HS-27A (cell line): ENCODE measurements around the gene FBXO24.

ENCODE experiments used
- DNase-seq: peaks from one replicate; pipeline ENCODE4 v3.0.0-alpha.2; 2012; ENCODE audit warnings: low read depth, missing footprints

The FBXO24 gene

DNA sequence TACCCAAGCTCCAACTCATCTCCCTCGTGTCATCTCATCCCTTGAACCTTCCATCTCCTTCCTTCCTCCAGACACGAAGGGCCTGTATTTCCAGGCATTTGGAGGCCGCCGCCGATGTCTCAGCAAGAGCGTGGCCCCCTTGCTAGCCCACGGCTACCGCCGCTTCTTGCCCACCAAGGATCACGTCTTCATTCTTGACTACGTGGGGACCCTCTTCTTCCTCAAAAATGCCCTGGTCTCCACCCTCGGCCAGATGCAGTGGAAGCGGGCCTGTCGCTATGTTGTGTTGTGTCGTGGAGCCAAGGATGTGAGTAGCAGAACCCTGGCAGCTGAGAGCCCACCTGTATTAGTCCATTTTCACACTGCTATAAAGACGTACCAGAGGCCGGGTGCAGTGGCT lies 5.5 kb downstream of the FBXO24 start:
- DNase-seq, result no peak

DNA sequence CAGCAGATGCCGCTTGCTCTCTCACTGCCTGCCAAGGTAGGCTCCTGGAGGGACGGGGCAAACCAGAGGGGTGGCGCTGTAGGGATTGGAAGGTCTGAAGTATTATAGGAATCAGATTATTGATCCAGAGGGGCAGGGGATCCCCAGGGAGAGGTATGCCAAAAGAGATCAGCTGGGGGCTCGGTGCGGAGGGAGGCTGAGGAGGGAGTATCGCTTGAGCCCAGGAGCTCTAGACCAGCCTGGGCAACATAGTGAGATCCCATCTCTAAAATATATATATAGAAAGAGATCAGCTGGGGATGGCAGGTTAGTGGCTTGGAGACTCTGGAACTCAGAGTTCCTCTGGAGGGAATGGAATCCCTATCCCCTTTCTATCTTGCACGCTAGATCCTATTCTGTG lies 9.1 kb downstream of the FBXO24 start:
- DNase-seq, result no peak

DNA sequence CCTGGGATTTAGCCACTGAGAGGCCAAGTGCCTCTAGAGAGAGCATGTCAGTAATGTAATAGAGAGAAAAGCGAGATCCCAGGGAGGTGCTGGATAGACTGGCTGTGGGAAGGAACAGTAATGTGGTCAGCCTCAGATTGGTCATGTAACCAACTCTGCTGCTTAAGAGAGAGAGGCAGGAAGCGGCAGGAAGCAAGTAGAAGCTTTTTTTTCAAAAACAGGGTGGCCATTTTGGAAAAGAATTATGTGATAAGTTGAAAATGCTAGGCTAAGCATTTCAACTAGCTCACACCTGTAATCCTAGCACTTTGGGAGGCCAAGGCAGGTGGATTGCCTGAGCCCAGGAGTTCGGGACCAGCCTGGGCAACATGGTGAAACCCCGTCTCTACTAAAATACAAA lies 12.3 kb downstream of the FBXO24 start:
- no peak for DNase-seq

DNA sequence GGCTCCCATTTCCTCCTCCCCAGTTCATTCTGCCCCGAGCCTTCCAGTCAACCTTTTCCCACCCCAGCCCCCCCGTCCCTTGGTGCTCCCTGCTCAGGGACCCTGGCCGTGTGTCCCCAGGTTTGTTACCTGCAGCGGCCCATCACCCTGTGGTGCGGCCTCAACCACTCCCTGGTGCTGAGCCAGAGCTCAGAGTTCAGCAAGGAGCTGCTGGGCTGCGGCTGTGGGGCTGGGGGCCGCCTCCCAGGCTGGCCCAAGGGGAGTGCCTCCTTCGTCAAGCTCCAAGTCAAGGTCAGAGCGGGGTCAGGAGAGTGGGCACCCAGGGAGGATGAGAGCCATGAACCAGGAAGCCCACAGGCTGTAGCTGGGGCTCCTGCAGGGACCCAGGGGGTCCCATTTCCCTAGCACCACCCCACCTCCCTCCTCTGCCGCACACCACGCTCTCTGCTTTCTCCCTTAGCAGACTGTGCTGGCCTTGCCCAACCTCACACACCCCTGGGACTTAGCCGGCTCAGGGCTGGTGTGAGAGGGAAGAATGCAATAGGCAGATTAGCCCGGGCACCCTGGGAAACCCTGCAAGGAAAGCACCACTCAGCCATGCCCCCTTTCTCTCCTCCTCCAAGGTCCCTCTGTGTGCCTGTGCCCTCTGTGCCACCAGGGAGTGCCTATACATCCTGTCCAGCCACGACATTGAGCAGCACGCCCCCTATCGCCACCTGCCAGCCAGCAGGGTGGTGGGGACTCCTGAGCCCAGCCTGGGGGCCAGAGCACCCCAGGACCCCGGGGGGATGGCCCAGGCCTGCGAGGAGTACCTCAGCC lies 14.0 kb downstream of the FBXO24 start:
- no peak for DNase-seq

DNA sequence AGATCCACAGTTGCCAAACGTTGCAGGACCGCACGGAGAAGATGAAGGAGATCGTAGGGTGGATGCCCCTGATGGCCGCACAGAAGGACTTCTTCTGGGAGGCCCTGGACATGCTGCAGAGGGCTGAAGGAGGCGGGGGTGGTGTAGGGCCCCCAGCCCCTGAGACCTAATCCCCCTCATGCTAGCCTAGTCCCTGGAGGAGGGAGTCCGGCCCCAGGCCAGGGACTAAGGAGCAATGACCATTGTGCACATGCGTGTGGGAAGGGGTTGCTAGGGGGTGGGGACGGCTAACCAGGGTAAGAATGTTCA lies 14.6 kb downstream of the FBXO24 start:
- no peak for DNase-seq

DNA sequence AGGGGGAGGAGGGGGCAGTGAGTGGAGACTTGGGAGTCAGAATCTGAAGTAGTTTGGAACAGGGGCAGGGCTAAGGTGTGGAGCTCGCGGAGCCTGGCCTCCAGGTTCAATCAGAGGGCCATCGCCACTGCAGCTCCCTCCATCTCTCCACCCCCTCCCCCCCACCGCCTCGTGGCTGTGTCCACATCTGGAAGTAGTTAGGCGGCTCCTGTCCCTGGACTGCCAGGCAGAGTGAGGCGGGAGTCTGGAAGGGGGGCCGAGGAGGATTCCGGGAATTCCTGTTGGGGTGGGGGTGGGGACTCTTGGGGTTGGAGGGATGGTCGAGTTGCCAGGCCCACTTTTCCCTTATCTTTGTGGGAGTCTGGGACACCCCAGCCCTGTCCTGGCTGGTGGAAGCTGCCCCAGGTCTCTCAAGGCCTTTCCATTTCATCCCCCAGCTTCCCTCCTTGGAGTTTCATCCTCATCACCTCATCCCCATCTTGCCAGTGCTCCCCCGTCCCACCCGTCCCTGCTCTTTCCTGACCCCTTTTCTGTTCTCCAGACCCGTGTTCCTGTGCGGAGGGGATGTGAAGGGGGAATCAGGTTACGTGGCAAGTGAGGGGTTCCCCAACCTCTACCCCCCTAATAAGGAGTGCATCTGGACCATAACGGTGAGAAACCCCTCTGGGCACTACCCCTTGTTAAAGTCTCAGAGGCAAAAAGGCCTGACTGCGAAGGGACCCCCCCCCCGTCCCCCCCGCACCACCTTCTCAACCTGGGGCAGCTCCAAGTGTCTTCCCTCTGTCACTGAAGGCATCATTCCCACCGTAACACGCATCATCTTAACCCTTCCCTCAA lies 17.0 kb downstream of the FBXO24 start:
- no peak for DNase-seq

DNA sequence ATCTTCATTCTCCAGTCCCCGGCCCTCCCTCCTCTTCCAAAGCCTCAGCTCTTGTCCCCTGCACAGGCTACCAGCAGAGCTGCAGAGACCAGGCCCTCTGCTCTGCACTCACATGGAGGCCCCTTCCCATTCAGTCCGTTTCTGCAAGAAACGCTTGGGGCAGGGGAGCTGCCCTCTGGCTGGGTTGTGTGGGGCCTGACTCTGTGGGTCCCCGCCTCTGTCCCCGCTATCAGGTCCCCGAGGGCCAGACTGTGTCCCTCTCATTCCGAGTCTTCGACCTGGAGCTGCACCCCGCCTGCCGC lies 17.5 kb downstream of the FBXO24 start:
- no peak for DNase-seq

DNA sequence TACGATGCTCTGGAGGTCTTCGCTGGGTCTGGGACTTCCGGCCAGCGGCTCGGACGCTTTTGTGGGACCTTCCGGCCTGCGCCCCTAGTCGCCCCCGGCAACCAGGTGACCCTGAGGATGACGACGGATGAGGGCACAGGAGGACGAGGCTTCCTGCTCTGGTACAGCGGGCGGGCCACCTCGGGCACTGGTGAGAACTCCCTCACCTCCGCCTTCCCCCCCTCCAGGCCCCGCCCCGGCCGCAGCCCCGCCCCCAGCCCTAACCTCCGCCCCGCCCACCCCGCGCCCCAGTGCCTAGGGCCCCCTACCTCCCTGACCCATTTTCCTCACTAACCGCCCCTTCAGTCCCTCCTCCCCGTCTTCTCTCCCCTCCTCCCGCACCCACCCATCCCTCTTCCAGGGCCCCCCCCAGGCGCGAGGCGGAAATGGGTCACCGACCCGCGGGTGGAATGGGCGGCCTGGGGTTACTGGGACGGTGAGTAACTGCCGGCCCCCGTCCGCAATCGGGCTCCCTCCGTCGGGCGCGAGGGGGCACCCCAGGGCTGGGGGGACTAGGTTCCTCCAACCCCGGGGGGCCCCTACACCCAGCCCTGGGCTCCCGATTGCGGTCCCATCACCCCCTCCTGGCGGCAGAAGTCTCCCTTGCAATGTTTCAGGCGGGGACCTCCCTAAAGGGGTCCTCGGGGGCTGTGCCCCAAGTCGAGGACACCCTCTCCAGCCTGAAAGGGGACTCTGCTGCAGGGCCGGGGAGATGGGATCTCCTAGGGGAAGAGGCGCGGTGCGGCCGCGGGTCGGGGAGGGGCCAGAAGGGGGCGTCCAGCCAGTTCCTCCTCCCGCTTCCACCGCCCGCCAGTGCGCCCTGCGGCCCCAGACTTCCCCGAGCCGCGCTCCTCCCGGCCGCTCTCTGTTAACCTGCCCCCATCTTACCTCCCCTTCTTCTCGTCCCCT lies 18.2 kb downstream of the FBXO24 start:
- no peak for DNase-seq

DNA sequence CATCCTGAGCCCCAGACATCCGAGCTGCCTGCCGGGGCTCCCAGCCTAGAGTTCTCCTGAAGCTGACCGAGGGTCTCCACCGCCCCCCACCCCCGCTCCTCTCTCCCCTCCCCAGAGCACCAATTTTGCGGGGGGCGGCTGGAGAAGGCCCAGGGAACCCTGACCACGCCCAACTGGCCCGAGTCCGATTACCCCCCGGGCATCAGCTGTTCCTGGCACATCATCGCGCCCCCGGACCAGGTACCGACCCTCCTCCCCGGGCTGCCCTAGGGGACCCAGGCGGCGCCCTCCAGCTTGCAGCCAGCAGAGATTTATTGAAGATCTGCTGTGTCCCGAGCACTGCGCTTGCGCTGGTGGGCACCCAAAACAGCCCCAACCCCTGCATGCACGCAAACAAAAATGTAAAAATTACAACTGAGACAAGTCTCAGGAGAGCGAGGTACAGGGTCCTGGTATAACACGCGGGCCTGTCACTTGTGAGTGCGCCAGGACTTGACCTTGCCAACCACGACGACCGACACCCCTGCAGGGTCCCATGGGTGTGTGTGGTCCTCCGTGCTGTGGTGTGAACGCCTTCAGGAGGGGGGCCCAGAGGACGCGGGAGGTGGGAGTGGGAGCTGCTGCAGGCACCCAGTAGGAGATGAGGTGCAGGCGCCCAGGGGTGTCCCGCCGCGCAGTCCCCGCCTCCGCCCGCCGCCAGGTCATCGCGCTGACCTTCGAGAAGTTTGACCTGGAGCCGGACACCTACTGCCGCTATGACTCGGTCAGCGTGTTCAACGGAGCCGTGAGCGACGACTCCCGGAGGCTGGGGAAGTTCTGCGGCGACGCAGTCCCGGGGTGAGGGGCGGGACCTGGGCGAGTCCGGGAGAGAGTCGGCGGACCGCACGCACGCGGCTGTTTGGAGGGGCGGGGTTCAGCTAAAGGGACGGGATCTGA lies 19.1 kb downstream of the FBXO24 start:
- DNase-seq, result no peak

DNA sequence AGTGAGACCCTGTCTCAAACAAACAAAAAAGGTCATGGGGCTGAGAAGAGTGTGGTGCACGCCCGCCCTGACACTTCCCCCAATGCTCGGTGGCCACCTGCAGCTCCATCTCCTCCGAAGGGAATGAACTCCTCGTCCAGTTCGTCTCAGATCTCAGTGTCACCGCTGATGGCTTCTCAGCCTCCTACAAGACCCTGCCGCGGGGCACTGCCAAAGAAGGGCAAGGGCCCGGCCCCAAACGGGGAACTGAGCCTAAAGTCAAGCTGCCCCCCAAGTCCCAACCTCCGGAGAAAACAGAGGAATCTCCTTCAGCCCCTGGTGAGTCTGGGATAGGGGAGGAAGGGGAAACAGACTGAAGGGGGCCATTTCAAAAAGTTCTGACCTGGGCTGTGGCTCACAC lies 20.2 kb downstream of the FBXO24 start:
- DNase-seq, result no peak

DNA sequence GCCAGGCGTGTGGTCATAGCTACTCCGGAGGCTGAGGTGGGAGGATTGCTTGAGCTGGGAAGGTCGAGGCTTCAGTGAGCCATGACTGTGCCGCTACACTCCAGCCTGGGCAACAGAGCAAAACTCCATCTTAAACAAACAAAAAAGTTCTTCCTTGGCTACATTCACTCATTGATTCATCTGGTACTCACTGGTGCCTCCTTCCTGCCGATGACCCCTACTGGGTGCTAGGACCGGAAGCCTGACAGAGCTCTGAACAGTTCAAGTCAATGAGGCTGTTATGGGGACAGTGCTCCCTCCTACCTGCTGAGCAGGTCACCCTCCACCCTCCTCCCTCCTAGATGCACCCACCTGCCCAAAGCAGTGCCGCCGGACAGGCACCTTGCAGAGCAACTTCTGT lies 21.0 kb downstream of the FBXO24 start:
- DNase-seq, result no peak

DNA sequence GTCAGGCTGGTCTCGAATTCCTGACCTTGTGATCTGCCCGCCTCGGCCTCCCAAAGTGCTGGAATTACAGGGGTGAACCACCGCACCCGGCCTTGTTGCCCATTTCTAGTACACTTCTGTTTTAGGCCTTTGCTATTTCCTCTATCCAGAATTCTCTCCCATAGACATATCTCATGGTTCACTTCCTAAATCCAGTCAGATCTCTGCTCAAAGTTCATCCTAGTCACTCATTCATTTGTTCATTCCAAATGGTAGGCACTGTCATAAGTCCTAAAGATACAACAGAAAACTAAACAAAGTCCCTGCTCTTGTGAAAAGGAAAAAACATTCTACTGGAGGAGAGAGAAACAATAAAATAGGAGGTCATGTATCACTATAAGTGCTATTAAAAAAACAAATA lies 23.8 kb downstream of the FBXO24 start:
- DNase-seq, result no peak

DNA sequence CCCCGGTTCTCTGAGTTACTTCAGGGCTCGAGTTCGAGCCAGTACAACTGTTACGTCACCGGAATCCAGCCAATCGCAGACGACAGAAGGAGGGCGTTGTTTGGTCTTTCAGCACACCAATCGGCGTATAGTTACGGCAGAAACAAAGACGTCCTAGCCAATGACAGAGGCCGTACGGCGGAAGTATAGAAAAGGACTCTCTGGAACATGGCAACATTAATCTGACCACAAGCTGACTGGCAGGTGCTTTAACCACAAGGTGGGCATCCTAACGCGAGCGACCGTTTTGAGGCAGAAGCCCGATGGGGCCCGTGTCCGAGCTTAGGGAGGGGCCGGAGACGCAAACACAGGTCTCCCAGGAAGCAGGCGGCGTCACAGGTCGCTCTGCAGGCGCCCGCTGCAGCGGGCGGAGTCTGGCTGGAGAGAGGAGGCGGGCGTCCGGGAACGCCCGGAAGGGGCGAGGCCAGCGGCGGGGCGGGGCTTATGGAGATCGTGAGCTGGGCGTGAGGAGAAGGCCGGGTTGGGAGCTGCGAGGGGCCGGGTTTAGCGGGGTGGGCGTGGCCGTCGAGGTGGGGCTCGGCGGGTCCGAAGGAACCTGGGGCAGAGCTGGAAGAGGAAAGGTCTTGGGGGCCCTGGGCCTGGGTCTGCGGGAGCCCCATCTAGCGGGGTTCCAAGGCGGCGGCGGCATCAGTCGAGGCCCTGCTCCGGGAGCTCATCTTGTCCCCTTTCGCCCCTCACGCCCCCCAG lies 26.0 kb downstream of the FBXO24 start, which contains the start of gene MOSPD3:
TSS of gene MOSPD3 (plus strand) at position 558 of the 747 bp plus-strand sequence. CDS start 252 bp downstream, outside the sequence.
- DNase-seq, result peak; percentile 91

DNA sequence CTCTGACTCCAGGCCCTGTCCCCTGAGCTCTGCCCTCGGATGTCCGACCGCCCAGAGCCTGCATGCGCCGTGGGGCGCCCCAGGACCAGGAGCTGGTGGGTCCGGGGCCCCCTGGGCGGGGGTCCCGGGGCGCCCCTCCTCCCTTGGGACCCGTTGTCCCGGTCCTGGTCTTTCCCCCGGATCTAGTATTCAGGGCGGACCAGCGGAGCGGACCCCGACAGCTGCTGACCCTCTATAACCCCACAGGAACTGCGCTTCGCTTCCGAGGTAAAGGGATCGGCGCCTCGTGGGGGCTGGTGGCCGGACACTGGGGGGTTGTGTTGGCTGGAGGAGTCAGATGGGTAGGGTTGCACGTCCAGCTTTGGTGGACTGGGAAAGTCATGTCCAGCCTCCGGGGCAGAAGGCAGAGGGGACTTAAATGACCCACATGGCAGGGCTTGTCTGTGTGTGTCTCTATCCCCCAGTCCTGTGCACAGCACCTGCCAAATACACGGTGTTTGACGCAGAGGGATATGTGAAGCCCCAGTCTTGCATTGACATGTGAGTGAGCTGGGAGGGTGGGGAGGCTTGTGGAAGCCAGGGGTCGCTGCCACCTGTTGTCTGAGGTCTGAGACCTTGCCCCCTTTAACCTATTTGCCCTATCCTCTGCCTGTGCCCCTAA lies 26.7 kb downstream of the FBXO24 start:
- DNase-seq, result no peak

DNA sequence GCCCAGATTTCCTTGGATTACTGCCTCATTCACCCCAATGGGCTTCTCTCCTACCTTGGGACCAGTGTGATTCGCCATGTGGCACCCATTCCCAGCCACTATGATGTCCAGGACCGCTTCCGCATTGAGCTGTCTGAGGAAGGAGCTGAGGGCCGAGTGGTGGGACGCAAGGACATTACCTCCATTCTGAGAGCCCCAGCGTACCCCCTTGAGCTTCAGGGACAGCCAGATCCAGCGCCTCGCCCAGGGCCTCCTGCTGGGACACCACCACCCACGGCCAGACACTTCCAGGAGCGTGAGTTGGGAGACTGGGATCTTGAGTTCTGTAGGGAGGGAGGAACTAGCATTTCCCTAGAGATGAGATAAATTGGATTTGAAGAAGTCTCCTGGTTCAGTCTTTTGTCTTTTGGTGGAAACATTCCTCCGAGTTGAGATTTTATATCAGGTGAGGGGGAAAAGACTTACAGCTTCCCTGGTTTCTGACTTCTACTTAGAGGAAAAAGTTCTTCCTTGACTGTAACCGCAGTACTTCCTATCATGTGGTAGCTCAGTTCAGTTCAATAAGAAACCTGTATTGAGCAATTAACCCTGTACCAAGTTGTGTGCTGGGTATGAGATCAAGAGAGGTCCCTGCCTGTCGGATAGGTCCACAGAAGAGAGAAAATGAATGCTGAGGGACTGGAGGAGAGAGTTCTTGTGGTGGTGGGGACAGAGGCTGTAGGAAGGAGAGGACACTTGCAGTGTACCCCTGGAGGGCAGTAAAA lies 27.5 kb downstream of the FBXO24 start:
- DNase-seq, result no peak

DNA sequence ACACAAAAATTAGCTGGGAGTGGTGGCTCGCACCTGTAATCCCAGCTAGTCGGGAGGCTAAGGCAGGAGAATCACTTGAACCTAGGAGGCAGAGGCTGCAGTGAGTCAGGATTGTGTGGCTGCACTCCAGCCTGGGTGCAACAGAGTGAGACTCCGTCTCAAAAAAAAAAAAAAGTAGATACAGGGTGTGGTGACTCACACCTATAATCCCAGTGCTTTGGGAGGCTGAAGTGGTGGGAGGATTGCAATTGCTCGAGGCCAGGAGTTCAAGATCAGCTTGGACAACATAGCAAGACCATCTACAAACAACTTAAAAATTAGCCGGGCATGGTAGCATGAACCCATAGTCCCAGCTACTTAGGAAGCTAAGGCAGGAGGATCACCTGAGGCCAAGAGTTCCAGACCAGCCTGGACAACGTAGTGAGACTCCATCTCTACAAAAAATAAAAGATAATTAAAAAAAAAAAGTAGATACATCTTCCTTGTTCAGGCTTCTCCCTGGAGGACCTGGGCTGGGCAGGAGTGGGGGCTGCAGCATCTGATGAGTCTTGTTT lies 28.3 kb downstream of the FBXO24 start:
- DNase-seq, result no peak

DNA sequence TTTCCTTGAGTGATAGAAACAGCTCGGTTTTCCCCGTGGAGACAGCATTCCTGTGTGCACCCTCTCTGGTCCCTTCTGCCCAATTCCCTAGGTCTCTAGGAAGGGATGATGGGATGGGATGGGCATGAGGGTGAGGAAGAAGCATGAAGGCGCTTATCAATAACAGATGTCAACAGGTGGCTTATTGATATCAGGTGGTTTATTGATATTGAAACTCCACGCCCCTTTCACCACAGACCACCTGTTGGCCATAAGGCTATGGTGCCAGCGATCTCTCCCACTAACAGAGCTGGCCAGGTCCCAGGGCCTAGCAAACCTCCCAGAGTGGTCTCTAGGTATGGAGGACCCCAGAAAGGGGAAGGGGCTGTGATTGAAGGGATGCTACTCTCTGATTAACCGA lies 34.1 kb downstream of the FBXO24 start:
- DNase-seq, result no peak

DNA sequence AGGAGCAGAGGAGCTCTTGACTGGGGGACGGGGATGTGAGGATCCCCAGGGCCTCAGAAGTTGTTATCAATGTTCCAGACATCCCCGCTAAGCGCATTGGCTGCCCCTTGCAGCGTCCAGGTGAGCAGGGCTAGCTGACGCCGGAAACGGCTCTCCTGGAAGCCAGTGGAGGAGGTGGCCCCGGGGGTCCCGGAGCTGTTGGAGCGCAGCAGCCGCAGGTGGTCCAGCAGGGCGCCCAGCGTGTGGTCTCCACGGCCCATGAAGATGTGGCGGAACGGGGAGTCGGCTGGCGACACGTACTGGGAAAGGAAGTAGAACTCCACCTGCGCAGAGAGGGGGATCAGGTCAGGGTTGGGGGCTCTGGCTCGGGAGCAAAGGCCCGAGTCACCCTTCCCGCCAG lies 34.7 kb downstream of the FBXO24 start:
- DNase-seq, result no peak

DNA sequence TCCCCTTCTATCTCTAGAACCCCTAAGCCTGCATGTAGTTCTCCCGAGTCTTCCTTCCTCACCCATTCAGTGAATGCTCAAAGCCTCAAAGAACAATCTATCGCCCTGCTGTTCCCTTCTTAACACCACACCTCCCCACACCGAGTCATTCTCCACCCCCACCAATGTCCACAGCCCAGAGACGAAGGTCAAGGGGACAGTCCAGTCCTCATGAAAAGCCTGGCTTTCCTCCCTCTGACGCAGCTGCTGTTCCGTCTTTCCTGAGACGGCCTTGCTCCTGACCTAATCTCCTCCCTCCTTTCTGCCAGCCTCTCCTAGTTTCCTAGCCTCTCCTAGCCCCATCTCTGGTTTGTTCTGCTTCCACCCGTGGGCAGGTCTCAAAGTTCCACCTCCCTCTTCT lies 35.4 kb downstream of the FBXO24 start:
- DNase-seq, result no peak
